GM18867 (cell line): ENCODE data around the gene C1orf116.

Experiments
- ATAC-seq: cut with Tn5 transposase; IDR thresholded peaks from one replicate; pipeline ENCODE4 v1.9.1; 2021; ENCODE audit warnings: mild to moderate bottlenecking, moderate library complexity; ENCODE audit not compliant: unreplicated experiment

Gene C1orf116

DNA sequence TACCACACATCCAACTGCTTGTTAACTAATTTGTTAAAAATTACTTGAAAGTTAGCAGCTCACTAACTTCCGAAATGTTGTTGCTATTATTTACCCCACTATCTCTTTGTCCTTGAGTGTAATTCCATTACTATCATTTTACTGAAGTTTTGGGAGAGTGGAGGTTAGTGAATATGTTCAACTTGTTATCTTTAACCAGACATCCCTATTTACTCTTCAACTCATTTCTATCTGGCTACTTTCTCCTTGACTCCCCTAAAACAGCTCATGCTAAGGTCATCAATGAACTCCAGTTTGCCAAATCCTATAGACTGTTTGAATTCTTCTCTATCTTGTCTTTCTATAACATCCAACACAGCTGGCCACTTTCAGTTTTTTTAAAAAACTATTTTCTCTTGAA lies 4.3 kb upstream of the C1orf116 start:
- no peak for ATAC-seq

GRCh38 chr1:207035877-207036551 lies 3.5 kb upstream of the C1orf116 start:
- ATAC-seq: no peak

DNA sequence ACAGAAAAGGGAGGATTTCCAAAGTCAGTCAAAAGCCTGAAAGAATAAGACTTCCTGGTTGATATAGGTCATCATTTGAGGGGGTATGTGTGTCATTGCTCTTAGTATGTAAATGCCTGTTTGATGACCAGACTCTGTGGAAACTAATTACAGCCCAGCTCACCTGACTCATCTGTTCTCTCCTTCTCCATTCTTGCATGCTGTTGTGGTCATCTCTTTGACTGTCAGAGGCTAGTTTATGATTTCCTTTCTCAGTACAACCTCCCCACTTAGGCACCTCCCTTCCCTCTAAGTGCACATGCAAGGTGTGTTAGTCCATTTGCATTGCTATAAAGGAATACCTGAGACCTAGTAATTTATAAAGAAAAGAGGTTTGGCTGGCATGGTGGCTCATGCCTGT lies 2.4 kb upstream of the C1orf116 start:
- no peak for ATAC-seq

DNA sequence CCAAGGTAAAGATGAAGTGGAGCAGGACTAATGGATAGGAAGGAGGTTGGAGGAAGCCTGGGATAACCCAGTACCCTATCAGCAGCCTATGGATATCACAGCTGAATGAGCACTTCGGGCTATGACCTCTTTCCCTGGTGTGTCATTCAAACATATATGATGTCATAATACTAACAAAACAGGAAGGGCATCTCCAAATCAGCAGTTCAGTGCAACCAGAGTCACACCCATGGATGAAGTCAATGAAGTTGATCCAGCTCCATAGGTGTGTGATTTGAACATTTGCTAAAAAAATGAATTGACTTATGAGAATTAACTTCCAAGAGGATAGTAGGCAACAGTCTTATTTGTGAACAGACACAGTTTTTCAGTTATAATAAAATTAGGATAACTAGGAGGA lies 1.7 kb upstream of the C1orf116 start:
- ATAC-seq: no peak

- no peak for ATAC-seq
These were observed 746 bp upstream of the C1orf116 start for GRCh38 chr1:207033302-207033701.

DNA sequence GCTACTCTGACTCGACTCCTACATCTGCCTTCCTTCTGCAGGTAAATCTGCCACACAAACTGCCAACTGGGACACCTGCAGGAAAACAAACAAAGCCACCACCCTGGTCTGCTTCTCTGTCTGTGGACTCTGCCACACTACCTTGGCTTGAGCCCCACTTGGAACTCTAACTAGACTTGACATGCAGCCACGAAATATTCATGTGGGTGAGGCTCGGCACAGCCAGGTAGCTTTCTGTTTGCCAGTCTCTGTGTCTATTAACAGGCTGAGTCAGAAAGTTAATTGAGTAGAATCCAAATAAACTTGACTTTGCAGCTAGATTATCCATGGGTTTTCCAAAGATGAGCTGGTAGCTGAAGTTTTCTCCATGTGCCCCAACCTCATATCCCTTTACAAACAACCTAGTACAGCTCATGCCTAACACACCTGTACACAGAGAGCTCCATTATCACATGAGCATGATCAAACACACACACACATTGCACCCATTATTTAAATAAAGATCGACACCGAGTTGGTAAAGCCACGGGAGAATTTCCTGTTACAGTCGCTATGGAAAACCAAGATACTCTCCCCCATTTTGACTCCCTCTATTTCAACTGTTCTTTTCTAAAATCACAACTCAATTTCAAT lies 808 bp downstream of the C1orf116 start:
- ATAC-seq: no peak

- no peak for ATAC-seq
These were observed 1.5 kb downstream of the C1orf116 start for GRCh38 chr1:207031016-207031415.

DNA sequence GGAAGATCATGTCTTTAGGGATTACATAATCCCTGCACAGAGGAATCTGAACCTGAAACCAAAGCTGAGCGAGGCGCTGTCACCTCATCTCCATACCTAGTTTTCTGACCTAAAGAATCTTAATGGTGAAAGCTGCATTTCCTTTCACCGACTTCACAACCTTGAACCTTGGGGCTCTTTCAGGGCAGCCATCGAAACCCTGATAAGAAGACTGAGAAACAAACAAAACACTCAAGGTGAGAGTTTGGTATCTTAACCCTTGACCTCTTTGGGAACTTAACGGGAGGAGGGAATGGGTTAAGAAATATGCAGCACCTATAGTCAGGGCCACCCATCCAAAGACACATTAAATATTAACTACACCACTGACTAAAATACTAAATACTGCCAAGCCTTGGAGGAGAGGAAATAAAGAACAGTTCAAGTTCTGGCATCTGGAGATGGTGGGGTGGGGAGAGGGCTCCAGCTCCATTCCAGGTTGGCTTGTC lies 2.0 kb downstream of the C1orf116 start:
- no peak for ATAC-seq

DNA sequence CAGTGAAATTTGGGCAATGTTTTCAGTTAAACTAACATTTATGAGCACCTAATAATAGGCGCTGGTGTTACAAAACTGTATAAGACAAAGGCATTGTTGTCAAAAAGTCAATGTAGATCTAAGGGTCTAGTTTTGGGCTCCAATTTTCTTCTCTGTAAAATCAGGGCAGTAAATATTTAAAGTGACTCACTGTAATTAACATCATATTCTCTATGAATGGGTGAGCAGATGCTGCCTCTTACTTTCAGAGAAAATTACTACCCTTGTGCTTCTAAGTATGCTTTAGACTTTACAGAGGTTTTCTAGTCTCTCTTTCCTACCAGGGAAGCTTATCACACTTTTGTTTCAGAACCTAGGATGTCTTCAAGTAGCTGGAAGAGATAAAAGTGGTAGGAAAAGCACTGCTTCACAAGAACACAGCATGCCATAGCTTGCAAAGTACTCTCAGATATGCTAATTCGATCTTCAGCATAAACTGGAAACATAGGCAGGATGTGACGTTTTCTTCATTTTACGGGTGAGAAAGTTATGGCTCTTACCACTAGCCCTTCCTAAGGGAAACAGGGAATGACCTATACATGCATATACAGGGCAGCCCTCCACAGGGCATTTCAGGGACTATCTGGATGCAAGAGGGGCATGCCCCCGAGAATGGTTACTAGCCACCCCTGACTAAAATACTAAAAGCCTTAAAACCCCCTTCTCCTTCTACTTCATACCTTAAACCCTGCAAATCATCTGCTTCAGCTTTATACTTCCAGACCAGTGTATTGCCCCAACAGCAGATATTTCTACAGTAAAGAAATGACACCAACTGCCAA lies 2.6 kb downstream of the C1orf116 start:
- ATAC-seq: no peak

DNA sequence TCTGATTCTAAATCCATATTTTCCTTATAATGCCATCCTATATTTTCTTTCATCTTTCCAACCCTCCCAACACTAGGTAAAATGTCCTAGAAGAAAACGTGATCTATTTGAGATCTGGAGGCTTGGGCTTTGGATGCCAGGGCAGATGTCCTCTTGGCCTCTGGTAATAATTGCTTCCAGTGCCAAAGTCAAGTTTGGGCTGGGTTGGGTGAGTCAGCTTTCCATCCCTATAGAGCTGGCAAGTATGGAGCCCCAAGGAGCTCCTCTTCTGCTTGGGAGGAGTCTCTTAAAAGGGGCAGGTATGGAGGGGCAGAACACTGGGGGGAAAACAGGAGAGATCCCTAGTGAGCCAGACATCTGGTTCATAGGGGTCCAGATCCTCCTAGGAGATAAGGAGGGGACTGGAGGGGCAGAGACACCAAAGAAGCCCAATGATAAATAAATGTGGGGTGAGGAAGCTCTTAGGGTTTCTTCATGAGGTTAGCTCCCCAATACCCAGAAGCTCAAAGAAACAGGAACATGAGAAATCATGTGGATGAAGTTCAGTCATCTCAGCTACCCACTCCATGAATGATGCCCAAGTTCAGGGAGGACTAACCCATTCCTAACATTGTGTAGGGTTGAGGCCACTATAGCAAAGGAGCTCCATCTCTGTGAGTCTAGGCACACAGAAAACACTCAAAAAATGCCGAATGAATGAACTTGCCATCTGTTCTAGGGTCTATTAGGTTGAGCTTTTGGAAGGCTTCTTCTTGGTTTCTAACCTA lies 3.5 kb downstream of the C1orf116 start:
- ATAC-seq: no peak

DNA sequence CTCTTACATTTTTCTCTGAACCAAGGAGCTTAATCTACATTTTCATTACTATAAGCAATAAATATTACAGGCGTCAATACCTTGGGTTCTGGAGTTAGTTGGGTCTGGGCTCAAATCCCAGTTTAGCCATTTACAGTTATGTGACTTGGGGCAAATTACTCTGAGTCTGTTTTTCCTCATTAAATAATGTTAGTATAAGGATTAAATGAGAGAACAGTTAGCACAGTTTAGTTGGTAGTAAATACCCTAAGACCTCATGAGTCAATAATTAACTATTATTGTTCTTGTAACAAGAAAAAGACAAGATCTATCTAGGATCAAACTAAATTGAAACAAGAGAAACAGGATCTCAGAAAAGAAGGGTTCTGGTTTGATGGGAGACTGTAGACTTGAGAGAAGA lies 4.6 kb downstream of the C1orf116 start:
- no peak for ATAC-seq

DNA sequence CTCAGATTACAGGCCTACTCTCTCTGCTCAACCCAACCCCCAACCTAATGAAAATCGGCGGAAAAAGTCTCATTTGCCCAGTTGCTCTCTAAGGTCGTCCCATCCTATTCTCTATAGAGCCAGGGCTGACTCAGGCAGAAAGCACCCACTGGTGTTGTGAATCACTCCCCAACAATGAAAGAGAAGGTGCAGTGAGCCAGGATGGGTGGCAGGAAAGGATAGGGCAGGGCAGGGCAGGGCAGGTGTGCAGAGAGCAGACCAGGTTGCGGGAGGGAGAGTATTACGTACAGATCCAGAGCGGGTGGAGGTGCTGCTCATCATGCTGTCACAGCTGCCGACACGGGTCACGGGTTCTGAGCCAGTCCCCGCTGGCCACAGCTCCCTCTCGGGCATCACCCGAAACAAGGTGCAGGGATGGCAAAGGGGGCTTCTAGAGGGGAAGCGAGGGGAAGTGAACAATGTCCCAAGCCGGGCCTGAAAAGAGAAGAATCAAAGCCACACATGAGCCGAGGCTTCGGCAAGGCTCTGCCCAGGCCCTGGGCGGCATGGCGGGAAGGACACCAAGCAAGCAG lies 5.3 kb downstream of the C1orf116 start:
- no peak for ATAC-seq

- no peak for ATAC-seq
These were observed 6.4 kb downstream of the C1orf116 start for GRCh38 chr1:207026104-207026534.

DNA sequence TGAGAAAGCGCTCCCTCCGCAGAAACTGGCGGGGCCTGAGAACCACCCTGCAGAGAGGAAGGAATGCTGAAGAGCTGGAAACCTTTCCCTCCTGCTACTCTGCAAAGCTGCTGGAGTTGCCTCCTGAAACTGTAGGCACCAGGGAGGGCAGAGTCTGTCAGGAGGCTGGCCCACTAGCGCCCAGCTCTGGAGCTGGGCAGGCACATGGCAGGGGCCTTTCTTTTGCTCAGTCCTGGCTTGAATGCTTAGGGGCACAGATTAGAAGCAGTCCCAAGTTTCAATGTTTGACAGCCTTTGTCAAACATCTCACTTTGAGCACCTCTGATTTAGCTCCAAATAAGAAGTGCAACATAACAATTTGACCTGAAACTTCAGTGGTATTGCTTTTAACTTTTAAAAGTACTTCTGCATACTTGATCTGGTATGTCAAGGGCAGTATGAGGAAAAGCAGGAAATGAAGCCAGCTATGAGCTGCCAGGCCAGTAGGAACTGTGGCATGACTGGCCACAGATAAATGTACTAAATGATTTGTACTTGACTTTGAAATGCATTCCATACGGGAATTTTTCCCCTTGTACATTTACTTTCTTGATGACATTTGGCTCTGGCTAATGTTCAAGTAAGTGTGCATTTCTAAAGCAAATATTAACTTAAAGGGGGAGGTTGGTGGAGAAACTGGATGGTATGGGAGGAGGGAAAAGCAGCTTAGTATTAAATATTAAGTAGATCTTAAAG lies 7.2 kb downstream of the C1orf116 start:
- ATAC-seq: no peak

DNA sequence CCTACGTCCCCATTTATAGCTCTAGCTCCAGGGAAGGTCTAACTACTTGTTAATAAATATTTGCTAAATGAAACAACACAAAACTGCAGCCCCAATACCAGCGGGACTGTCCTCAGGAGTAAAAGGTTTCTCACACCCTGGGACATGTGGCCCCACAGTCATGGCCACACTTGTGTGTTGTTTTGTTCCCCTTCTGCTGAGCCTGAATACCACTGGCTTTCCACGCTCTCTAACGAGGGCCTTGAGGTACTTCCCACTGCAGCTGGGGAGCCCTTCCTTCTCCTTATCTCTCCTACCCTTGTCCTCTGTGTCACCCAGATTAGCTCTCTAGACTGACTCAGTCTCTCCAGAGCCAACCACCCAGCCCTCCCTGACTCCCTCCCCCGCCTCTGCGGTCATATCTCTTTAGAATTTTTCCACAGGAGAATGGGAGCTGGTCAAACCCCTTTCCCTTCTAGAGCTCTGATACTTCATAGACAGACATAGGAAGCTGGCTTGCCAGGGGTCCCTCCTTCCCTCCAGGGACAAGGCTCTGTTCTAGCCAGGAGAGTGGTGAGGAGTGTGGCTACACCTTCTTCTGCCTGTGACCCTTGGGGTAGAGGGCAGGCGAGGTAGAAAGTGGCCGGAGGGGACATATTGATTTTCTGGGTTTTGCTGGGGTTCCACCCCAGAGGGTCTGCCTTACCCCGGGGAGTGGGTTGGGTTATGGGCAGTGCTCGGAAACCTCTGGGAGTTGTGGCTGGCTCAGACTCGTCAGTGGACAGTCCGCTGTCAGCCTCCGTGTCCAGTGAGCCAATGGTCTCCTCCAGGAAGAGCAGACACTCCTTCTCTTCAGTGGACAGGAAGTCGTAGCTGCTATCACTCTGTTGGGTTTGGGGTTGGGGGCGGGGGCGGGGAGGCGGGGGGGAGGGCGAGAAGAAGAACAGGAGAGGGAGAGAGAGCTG lies 8.1 kb downstream of the C1orf116 start:
- ATAC-seq: no peak

DNA sequence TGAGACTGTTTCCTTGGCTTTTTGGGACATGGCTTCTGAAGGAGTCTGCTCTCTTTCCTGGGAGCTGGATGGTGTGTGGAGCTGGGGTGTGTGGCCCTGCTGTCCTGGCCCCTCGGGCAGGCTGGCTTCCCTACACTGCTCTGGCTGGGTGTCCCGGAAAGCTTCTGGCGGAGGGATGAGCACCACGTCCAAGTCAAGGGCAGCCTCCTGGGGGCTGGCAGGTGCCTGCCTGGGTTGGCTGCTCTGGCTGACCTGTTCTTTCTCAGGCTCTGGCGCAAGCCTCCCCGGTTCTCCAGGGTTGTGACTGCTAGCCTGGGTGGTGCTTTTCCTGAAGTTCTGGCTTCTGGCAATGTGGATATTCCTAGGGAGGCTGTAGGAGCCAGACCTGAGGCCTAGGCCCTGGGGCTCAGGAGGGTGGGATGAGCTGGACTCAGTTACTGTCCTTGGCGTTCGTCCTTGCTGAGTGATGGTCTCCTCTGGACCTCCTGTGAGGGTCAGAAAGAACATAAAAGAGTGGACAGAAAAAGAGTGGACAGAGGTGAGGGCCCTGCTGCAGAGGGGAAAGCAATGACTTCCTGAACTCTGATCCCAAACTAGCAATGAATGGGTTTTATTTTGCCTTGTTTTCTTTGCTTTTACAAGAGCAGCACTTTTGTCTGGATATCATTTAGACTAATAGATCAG lies 9.4 kb downstream of the C1orf116 start:
- ATAC-seq: no peak

- ATAC-seq: no peak
These were observed 10.5 kb downstream of the C1orf116 start for GRCh38 chr1:207021876-207022596.
